Lung (tissue), 12 donors: ENCODE measurements around the gene DOCK8. TPM values are rescaled to one million over a fixed set of nuclear protein-coding genes. Genes with fewer than 3 reads are reported as not detected.

Experiments
- ATAC-seq: fragments of 200-7000 bp; cut with Tn5 transposase; one replicate; pipeline ENCODE4 v1.9.1; 2020; ENCODE audit warnings: moderate number of reproducible peaks; ENCODE audit not compliant: insufficient read depth, low FRiP score
- DNase-seq, 3 donors: peaks; one replicate each; pipeline ENCODE4 v3.0.0-alpha.2; 2013 to 2017
- H3K27ac ChIP-seq, 2 donors: one replicate each; pipeline ENCODE4 v1.5.1; 2013; ENCODE audit warnings: mild to moderate bottlenecking in 2 of 2, moderate library complexity in 2 of 2, control low read depth in 1 of 2, inconsistent platforms in 1 of 2, low read depth in 1 of 2, low read length in 1 of 2
- H3K27me3 ChIP-seq, 3 donors: one replicate each; pipeline ENCODE4 v1.5.1; 2013; ENCODE audit warnings: low read length in 2 of 3; ENCODE audit not compliant: control insufficient read depth in 3 of 3, insufficient read depth in 3 of 3
- H3K36me3 ChIP-seq, 4 donors: one replicate each; pipeline ENCODE4 v1.5.1; 2013; ENCODE audit warnings: low read length in 4 of 4, mild to moderate bottlenecking in 1 of 4, moderate library complexity in 1 of 4; ENCODE audit not compliant: control insufficient read depth in 4 of 4, insufficient read depth in 4 of 4
- H3K4me1 ChIP-seq, 5 donors: one replicate each; pipeline ENCODE4 v1.5.1; 2013; ENCODE audit warnings: low read length in 5 of 5, mild to moderate bottlenecking in 2 of 5, moderate library complexity in 1 of 5; ENCODE audit not compliant: control insufficient read depth in 5 of 5, insufficient read depth in 5 of 5
- H3K4me3 ChIP-seq: one replicate; pipeline ENCODE4 v1.5.1; 2013; ENCODE audit warnings: mild to moderate bottlenecking, control low read depth, moderate library complexity
- H3K9ac ChIP-seq, 2 donors: one replicate each; pipeline ENCODE4 v1.5.1; 2013; ENCODE audit warnings: low read length in 2 of 2, control low read depth in 1 of 2; ENCODE audit not compliant: insufficient read depth in 1 of 2
- H3K9me3 ChIP-seq, 4 donors: one replicate each; pipeline ENCODE4 v1.5.1; 2013; ENCODE audit warnings: low read length in 3 of 4, mild to moderate bottlenecking in 1 of 4, moderate library complexity in 1 of 4; ENCODE audit not compliant: control insufficient read depth in 4 of 4, insufficient read depth in 3 of 4
- CTCF ChIP-seq: IDR thresholded peaks from 2 replicates; pipeline ENCODE4 v1.5.1; 2012; ENCODE audit warnings: mild to moderate bottlenecking; ENCODE audit errors: control extremely low read depth, extremely low read depth
- WGBS, 2 donors: extraction: QIAGEN DNeasy Blood & Tissue Kit; methylation state at CpG; one replicate each; pipeline ENCODE4 v1.1.7; 2013; 5-methylcytosine and 5-hydroxymethylcytosine counted together
- polyA plus RNA-seq, 2 donors: library from polyadenylated mRNA; stranded (reverse); fragments of 200-250 nt; gene quantifications; one replicate each; pipeline ENCODE4 v1.2.1, GENCODE V29; 2013
- total RNA-seq, 2 donors: library from RNA; depleted of rRNA in 1 of 2; stranded (reverse); fragments of >200 nt in 1 of 2; gene quantifications; one replicate each; pipeline ENCODE4 v1.2.1, GENCODE V29; 2014 to 2021
- donor health status: control.
- donor health status: control.
- donor health status: Bipolar disorder and iron deficiency.
- donor health status: healthy.
- donor health status: DM: yes; HTN: yes; CAD: no.

The DOCK8 gene
- total and polyA plus RNA-seq, 4 donors = 9.6 to 75.1 (median 27.3) TPM

- Histone ChIP-seq H3K4me3 (no peak overlapping the region), H3K9me3 (no peaks in the 10 kb centered on the region), H3K9ac (no peak overlapping the region), H3K27ac (no peak overlapping the region), H3K36me3 (peaks cover 0 to 8% (median 0%) of the 10 kb centered on the region in 4 donors), H3K4me1 (no peaks in the 10 kb centered on the region), H3K27me3 (peaks cover 0 to 10% (median 3%) of the 10 kb centered on the region in 3 donors)
- ATAC-seq (no peak), DNase-seq (no peak)
- TF ChIP-seq CTCF = no peak
- 92 to 94% methylated on average over 2 of the region's 2 CpGs for WGBS, 2 donors
These were observed 160.1 kb downstream of the DOCK8 start for GRCh38 chr9:374736-375135.

GRCh38 chr9:376115-376514, 161.4 kb downstream of the DOCK8 start:
- H3K4me1 ChIP-seq = no peaks in the 10 kb centered on the region
- H3K36me3 ChIP-seq = peaks cover 0 to 5% (median 0%) of the 10 kb centered on the region in 4 donors
- TF ChIP-seq CTCF = no peak
- H3K9me3 ChIP-seq = no peaks in the 10 kb centered on the region
- H3K27ac ChIP-seq = no peak overlapping the region
- DNase-seq = no peak
- H3K4me3 ChIP-seq = no peak overlapping the region
- no peak overlapping the region for H3K9ac ChIP-seq
- H3K27me3 ChIP-seq = peaks cover 0 to 10% (median 3%) of the 10 kb centered on the region in 3 donors
- 76 to 83% methylated on average over 3 of the region's 3 CpGs for WGBS, 2 donors
- no peak for ATAC-seq

GRCh38 chr9:378263-378662, 163.6 kb downstream of the DOCK8 start:
- peaks cover 0 to 7% (median 3%) of the 10 kb centered on the region in 3 donors for H3K27me3 ChIP-seq
- TF ChIP-seq CTCF = no peak
- 66 to 74% methylated on average over 6 of the region's 6 CpGs for WGBS, 2 donors
- no peak for ATAC-seq
- H3K4me1 ChIP-seq = no peaks in the 10 kb centered on the region
- no peak overlapping the region for H3K27ac ChIP-seq
- no peak for DNase-seq
- peaks cover 0 to 8% (median 0%) of the 10 kb centered on the region in 4 donors for H3K36me3 ChIP-seq
- H3K9me3 ChIP-seq = no peaks in the 10 kb centered on the region
- H3K4me3 ChIP-seq = no peak overlapping the region
- no peak overlapping the region for H3K9ac ChIP-seq

- Histone ChIP-seq H3K27me3 (peaks cover 0 to 10% (median 3%) of the 10 kb centered on the region in 3 donors), H3K27ac (no peak overlapping the region), H3K9me3 (no peaks in the 10 kb centered on the region), H3K36me3 (peaks cover 0 to 3% (median 0%) of the 10 kb centered on the region in 4 donors), H3K4me3 (no peak overlapping the region), H3K9ac (no peak overlapping the region), H3K4me1 (peaks cover 0 to 2% (median 0%) of the 10 kb centered on the region in 5 donors)
- no peak for DNase-seq
- no peak for TF ChIP-seq CTCF
- 90 to 91% methylated on average over 11 of the region's 11 CpGs for WGBS, 2 donors
- ATAC-seq = no peak
These were observed 167.7 kb downstream of the DOCK8 start for GRCh38 chr9:382383-382782.
